HUES48 (cell line): ENCODE measurements around the gene MYO3B.
A peak's percentile ranks its signal among the peaks of the same experiment; 100 is the strongest.

ENCODE experiments used
- H3K27ac ChIP-seq: one replicate; pipeline ENCODE4 v1.7.0; 2013; ENCODE audit warnings: low read depth, low read length, inconsistent platforms
- H3K27me3 ChIP-seq: 2 replicates; pipeline ENCODE4 v1.6.1; 2013; ENCODE audit warnings: mild to moderate bottlenecking, low read length; ENCODE audit not compliant: control insufficient read depth, insufficient read depth
- H3K36me3 ChIP-seq: 2 replicates; pipeline ENCODE4 v1.6.1; 2013; ENCODE audit warnings: low read length; ENCODE audit not compliant: control insufficient read depth, insufficient read depth
- H3K4me1 ChIP-seq: 2 replicates; pipeline ENCODE4 v1.6.1; 2013; ENCODE audit warnings: mild to moderate bottlenecking, low read length; ENCODE audit not compliant: control insufficient read depth, insufficient read depth
- H3K4me3 ChIP-seq: 2 replicates; pipeline ENCODE4 v1.5.1; 2013; ENCODE audit warnings: mild to moderate bottlenecking, low read depth, low read length
- H3K9ac ChIP-seq: 2 replicates; pipeline ENCODE4 v1.6.1; 2013; ENCODE audit warnings: mild to moderate bottlenecking, low read depth, low read length, moderate library complexity
- H3K9me3 ChIP-seq: 2 replicates; pipeline ENCODE4 v1.6.1; 2013; ENCODE audit warnings: low read length; ENCODE audit not compliant: control insufficient read depth, insufficient read depth

Gene MYO3B

GRCh38 chr2:170354855-170355780 is 177.2 kb downstream of the MYO3B start:
- Histone ChIP-seq H3K4me3 (no peak overlapping the region), H3K36me3 (no peaks in the 10 kb centered on the region), H3K9ac (no peak overlapping the region), H3K27ac (peak overlapping the region; percentile 83), H3K4me1 (peaks cover 29% of the 10 kb centered on the region), H3K9me3 (no peaks in the 10 kb centered on the region), H3K27me3 (no peaks in the 10 kb centered on the region)

- Histone ChIP-seq H3K36me3 (no peaks in the 10 kb centered on the region), H3K4me3 (no peak overlapping the region), H3K9me3 (no peaks in the 10 kb centered on the region), H3K27me3 (no peaks in the 10 kb centered on the region), H3K9ac (no peak overlapping the region), H3K4me1 (peaks cover 19% of the 10 kb centered on the region), H3K27ac (no peak overlapping the region)
These were observed 181.5 kb downstream of the MYO3B start for GRCh38 chr2:170359466-170359865.

GRCh38 chr2:170360546-170361089 is 182.7 kb downstream of the MYO3B start:
- no peak overlapping the region for H3K4me3 ChIP-seq
- no peaks in the 10 kb centered on the region for H3K36me3 ChIP-seq
- no peaks in the 10 kb centered on the region for H3K27me3 ChIP-seq
- H3K27ac ChIP-seq = peak overlapping the region; percentile 57
- H3K9ac ChIP-seq = no peak overlapping the region
- H3K9me3 ChIP-seq = no peaks in the 10 kb centered on the region
- peaks cover 18% of the 10 kb centered on the region for H3K4me1 ChIP-seq

GRCh38 chr2:170361090-170361936 is 183.4 kb downstream of the MYO3B start:
- H3K36me3 ChIP-seq = no peaks in the 10 kb centered on the region
- H3K9me3 ChIP-seq = no peaks in the 10 kb centered on the region
- H3K4me3 ChIP-seq = no peak overlapping the region
- no peak overlapping the region for H3K9ac ChIP-seq
- H3K27me3 ChIP-seq = no peaks in the 10 kb centered on the region
- peak overlapping the region; percentile 57 for H3K27ac ChIP-seq
- H3K4me1 ChIP-seq = peaks cover 21% of the 10 kb centered on the region

GRCh38 chr2:170362313-170362870 is 184.4 kb downstream of the MYO3B start:
- no peak overlapping the region for H3K4me3 ChIP-seq
- H3K27me3 ChIP-seq = no peaks in the 10 kb centered on the region
- no peak overlapping the region for H3K9ac ChIP-seq
- H3K4me1 ChIP-seq = peaks cover 25% of the 10 kb centered on the region
- H3K9me3 ChIP-seq = no peaks in the 10 kb centered on the region
- H3K27ac ChIP-seq = no peak overlapping the region
- no peaks in the 10 kb centered on the region for H3K36me3 ChIP-seq

GRCh38 chr2:170362871-170363631 is 185.1 kb downstream of the MYO3B start:
- Histone ChIP-seq H3K9me3 (no peaks in the 10 kb centered on the region), H3K27me3 (no peaks in the 10 kb centered on the region), H3K27ac (no peak overlapping the region), H3K4me1 (peaks cover 25% of the 10 kb centered on the region), H3K9ac (no peak overlapping the region), H3K36me3 (no peaks in the 10 kb centered on the region), H3K4me3 (no peak overlapping the region)

DNA sequence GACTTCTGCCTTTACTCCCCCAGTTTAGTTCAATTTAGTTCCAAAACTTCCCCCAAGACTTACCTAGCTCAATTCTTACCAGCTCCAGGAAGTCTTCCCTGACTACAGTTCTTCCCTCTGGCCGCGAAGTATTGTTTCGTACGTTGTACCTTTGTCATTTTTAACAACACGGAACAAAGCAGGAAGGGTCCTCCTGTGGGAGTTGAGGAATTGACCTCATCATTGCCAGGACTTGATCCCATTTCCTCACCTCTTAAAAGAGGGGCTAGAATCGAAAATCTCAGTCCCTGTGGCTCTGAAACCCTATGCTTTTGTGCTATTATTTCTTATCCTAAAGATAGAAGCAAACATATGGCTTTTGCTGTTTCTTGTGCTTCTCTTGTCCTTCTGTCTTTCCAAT is 187.1 kb downstream of the MYO3B start:
- peaks cover 43% of the 10 kb centered on the region for H3K4me1 ChIP-seq
- H3K27me3 ChIP-seq = no peaks in the 10 kb centered on the region
- no peaks in the 10 kb centered on the region for H3K36me3 ChIP-seq

GRCh38 chr2:170365686-170366085 is 187.7 kb downstream of the MYO3B start:
- H3K9me3 ChIP-seq = no peaks in the 10 kb centered on the region
- H3K27me3 ChIP-seq = no peaks in the 10 kb centered on the region
- no peak overlapping the region for H3K27ac ChIP-seq
- no peaks in the 10 kb centered on the region for H3K36me3 ChIP-seq
- H3K9ac ChIP-seq = no peak overlapping the region
- H3K4me1 ChIP-seq = peaks cover 47% of the 10 kb centered on the region
- no peak overlapping the region for H3K4me3 ChIP-seq

More for the DNA sequence above, 187.1 kb downstream of the MYO3B start:
- no peak overlapping the region for H3K9ac ChIP-seq
- no peak overlapping the region for H3K27ac ChIP-seq
- H3K4me3 ChIP-seq = no peak overlapping the region
- no peaks in the 10 kb centered on the region for H3K9me3 ChIP-seq

DNA sequence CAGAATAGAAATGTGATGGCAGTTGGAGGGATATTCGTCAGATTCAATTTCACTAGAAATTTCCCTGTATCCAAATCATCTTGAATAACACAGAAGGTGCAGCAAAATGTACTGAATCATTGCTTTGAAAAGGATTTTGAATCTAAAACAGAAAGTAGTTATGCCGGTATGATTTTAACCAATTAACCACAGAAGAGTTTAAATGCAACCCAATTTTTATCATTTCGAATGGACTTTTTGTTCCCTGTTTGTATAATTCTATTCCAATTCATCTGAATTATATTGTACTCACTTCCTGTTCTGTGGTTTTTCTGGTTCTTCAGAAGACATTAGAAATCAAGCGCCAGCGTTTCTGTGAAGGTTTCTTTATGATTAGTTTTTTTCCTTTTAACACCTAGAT is 190.4 kb downstream of the MYO3B start:
- H3K9ac ChIP-seq = no peak overlapping the region
- H3K27ac ChIP-seq = no peak overlapping the region
- no peak overlapping the region for H3K4me3 ChIP-seq
- peaks cover 44% of the 10 kb centered on the region for H3K4me1 ChIP-seq
- H3K36me3 ChIP-seq = no peaks in the 10 kb centered on the region
- no peaks in the 10 kb centered on the region for H3K9me3 ChIP-seq
- 0 out of 2 replicates have a peak, but pooled peaks cover 4% of the 10 kb centered on the region for H3K27me3 ChIP-seq

- 0 out of 2 replicates have a peak, but pooled peaks cover 4% of the 10 kb centered on the region for H3K27me3 ChIP-seq
- H3K4me1 ChIP-seq = peaks cover 43% of the 10 kb centered on the region
- no peak overlapping the region for H3K9ac ChIP-seq
- H3K27ac ChIP-seq = peak overlapping the region; percentile 73
- no peaks in the 10 kb centered on the region for H3K9me3 ChIP-seq
- no peak overlapping the region for H3K4me3 ChIP-seq
- no peaks in the 10 kb centered on the region for H3K36me3 ChIP-seq
These were observed 191.3 kb downstream of the MYO3B start for GRCh38 chr2:170369228-170369627.
